Measurements from ENCODE around the gene TMUB2. TPM values are rescaled to one million over a fixed set of nuclear protein-coding genes. Genes with fewer than 3 reads are reported as not detected.

TMUB2 gene
- total and polyA plus RNA-seq, 2 of the 13 experiments (the other 11 are each of a cell fraction or from before 2014, with no cell fraction given), result 26.9 to 50.8 TPM

GRCh38 chr17:44203731-44204440 is 17.1 kb downstream of the TMUB2 start (continued):
- TF ChIP-seq CTCF (CRISPR knock-in tag; IDR thresholded peaks at IDR 0.05), result peak; percentile 73
- no peak for TF ChIP-seq JUN (CRISPR knock-in tag; IDR thresholded peaks at IDR 0.05)
- no peak for TF ChIP-seq ZNF883 (CRISPR knock-in tag; IDR thresholded peaks at IDR 0.05; ENCODE audit: not compliant biosample characterization)
- no peak for TF ChIP-seq ZBTB20 (CRISPR knock-in tag; IDR thresholded peaks at IDR 0.05; ENCODE audit: borderline replicate concordance, low read depth)
- TF ChIP-seq ZNF30 (CRISPR knock-in tag; IDR thresholded peaks at IDR 0.05), result no peak
- peak; percentile 34; the same call in 1 of the 2 replicates for TF ChIP-seq SAP130 (CRISPR knock-in tag; IDR thresholded peaks at IDR 0.05; ENCODE audit: low read depth)
- TF ChIP-seq SNAPC2 (CRISPR knock-in tag; IDR thresholded peaks at IDR 0.05), result no peak
- TF ChIP-seq ZMYM4 (CRISPR knock-in tag; IDR thresholded peaks at IDR 0.05), result peak; percentile 30; the same call in 1 of the 2 replicates
- TF ChIP-seq ZNF619 (CRISPR knock-in tag; IDR thresholded peaks at IDR 0.05), result no peak
- TF ChIP-seq ERF (CRISPR knock-in tag; IDR thresholded peaks at IDR 0.05), result 0 out of 2 replicates have a peak, but pooled peaks have one; percentile 38
- TF ChIP-seq HOXA3 (CRISPR knock-in tag; IDR thresholded peaks at IDR 0.05), result peak; percentile 58; the same call in 1 of the 2 replicates
- TF ChIP-seq ZBTB7B (CRISPR knock-in tag; IDR thresholded peaks at IDR 0.05), result peak; percentile 44; the same call in 1 of the 2 replicates
- no peak for TF ChIP-seq ZNF782 (CRISPR knock-in tag; IDR thresholded peaks at IDR 0.05; ENCODE audit: borderline replicate concordance)
- TF ChIP-seq ATF2 (CRISPR knock-in tag; IDR thresholded peaks at IDR 0.05), result 0 out of 2 replicates have a peak, but pooled peaks have one; percentile 25
- no peak for TF ChIP-seq ETS1 (CRISPR knock-in tag; IDR thresholded peaks at IDR 0.05)
- TF ChIP-seq ZNF605 (CRISPR knock-in tag; IDR thresholded peaks at IDR 0.05), result no peak
- TF ChIP-seq PHF5A (CRISPR knock-in tag; IDR thresholded peaks at IDR 0.05; ENCODE audit: low read depth, unreplicated experiment), result no peak
- TF ChIP-seq, protein P1, sequence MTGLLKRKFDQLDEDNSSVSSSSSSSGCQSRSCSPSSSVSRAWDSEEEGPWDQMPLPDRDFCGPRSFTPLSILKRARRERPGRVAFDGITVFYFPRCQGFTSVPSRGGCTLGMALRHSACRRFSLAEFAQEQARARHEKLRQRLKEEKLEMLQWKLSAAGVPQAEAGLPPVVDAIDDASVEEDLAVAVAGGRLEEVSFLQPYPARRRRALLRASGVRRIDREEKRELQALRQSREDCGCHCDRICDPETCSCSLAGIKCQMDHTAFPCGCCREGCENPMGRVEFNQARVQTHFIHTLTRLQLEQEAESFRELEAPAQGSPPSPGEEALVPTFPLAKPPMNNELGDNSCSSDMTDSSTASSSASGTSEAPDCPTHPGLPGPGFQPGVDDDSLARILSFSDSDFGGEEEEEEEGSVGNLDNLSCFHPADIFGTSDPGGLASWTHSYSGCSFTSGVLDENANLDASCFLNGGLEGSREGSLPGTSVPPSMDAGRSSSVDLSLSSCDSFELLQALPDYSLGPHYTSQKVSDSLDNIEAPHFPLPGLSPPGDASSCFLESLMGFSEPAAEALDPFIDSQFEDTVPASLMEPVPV (CRISPR knock-in tag; IDR thresholded peaks at IDR 0.05), result no peak
- peak; percentile 65 for TF ChIP-seq GATAD2A (CRISPR knock-in tag; IDR thresholded peaks at IDR 0.05)
- TF ChIP-seq KLF16 (CRISPR knock-in tag; IDR thresholded peaks at IDR 0.05), result no peak
- no peak for TF ChIP-seq TGIF2 (CRISPR knock-in tag; IDR thresholded peaks at IDR 0.05)
- TF ChIP-seq ZNF44 (CRISPR knock-in tag; IDR thresholded peaks at IDR 0.05), result 0 out of 2 replicates have a peak, but pooled peaks have one; percentile 44
- TF ChIP-seq SMC3 (IDR thresholded peaks at IDR 0.05; ENCODE audit: low read length), result peak; percentile 80
- no peak for TF ChIP-seq FOXJ3 (CRISPR knock-in tag; IDR thresholded peaks at IDR 0.05; ENCODE audit: borderline replicate concordance)
- peak; percentile 74 for TF ChIP-seq XRCC5 (optimal IDR thresholded peaks at IDR 0.05; ENCODE audit: low read length)
- TF ChIP-seq BCL6 (CRISPR knock-in tag; IDR thresholded peaks at IDR 0.05), result peak; percentile 23; the same call in 1 of the 2 replicates
- TF ChIP-seq STAG1 (CRISPR knock-in tag; IDR thresholded peaks at IDR 0.05), result peak; percentile 73

Measured in HepG2 (cell line).